HG02852 (cell line): Measurements from ENCODE around the gene GNAS-AS1.

ENCODE experiments used
- ATAC-seq: cut with Tn5 transposase; IDR thresholded peaks from one replicate; pipeline ENCODE4 v1.9.1; 2021; ENCODE audit warnings: mild to moderate bottlenecking, moderate library complexity; ENCODE audit not compliant: unreplicated experiment

GNAS-AS1 gene

GRCh38 chr20:58787211-58788005 is 63.3 kb downstream of the GNAS-AS1 start:
- no peak for ATAC-seq

GRCh38 chr20:58784321-58785074 is 66.2 kb downstream of the GNAS-AS1 start:
- ATAC-seq = no peak

- ATAC-seq = no peak
Observed at GRCh38 chr20:58783511-58784011, 67.1 kb downstream of the GNAS-AS1 start.

- ATAC-seq = no peak
Observed at GRCh38 chr20:58781138-58781537, 69.6 kb downstream of the GNAS-AS1 start.

- no peak for ATAC-seq
Observed at GRCh38 chr20:58778760-58779159, 71.9 kb downstream of the GNAS-AS1 start.

GRCh38 chr20:58777657-58778056 is 73.0 kb downstream of the GNAS-AS1 start:
- ATAC-seq = no peak

GRCh38 chr20:58776109-58776508 is 74.6 kb downstream of the GNAS-AS1 start:
- ATAC-seq = no peak

GRCh38 chr20:58775371-58775770 is 75.3 kb downstream of the GNAS-AS1 start:
- no peak for ATAC-seq

- no peak for ATAC-seq
Observed at GRCh38 chr20:58774667-58775263, 75.9 kb downstream of the GNAS-AS1 start.

GRCh38 chr20:58774214-58774613 is 76.5 kb downstream of the GNAS-AS1 start:
- no peak for ATAC-seq

GRCh38 chr20:58772786-58773185 is 77.9 kb downstream of the GNAS-AS1 start:
- no peak for ATAC-seq
